Tibial artery (tissue), 4 donors: Measurements from ENCODE around the gene IL1R2.

Source experiments
- DNase-seq, 2 donors: peaks; one replicate each; pipeline ENCODE4 v3.0.0-alpha.2; 2019
- H3K27ac ChIP-seq, 2 donors: fragments of 200-600 bp; sonication (generic) in 1 of 2; 1 replicate in 1 of 2; 2 replicates in 1 of 2; pipeline ENCODE4 v1.5.1; 2018 to 2019; ENCODE audit warnings: mild to moderate bottlenecking in 1 of 2
- H3K27me3 ChIP-seq, 2 donors: fragments of 200-600 bp; sonication (generic) in 1 of 2; one replicate each; pipeline versions ENCODE4 v1.5.1 to v1.6.0; 2016 to 2019
- H3K36me3 ChIP-seq, 3 donors: fragments of 200-600 bp; sonication (generic) in 2 of 3; one replicate each; pipeline ENCODE4 v1.5.1; 2016 to 2019; ENCODE audit warnings: mild to moderate bottlenecking in 2 of 3
- H3K4me1 ChIP-seq, 4 donors: fragments of 200-600 bp; sonication (generic) in 2 of 4; 1 replicate in 3 of 4; 2 replicates in 1 of 4; pipeline ENCODE4 v1.5.1; 2016 to 2019
- H3K4me3 ChIP-seq, 2 donors: fragments of 200-600 bp; sonication (generic) in 1 of 2; 1 replicate in 1 of 2; 2 replicates in 1 of 2; pipeline ENCODE4 v1.5.1; 2018 to 2019; ENCODE audit warnings: mild to moderate bottlenecking in 2 of 2
- H3K9me3 ChIP-seq, 3 donors: fragments of 200-600 bp; sonication (generic) in 1 of 3; one replicate each; pipeline ENCODE4 v1.5.1; 2016 to 2019
- CTCF ChIP-seq, 2 experiments: fragments of 200-600 bp in 1 of 2; fragments of 450-650 bp in 1 of 2; IDR thresholded peaks; one replicate each; pipeline ENCODE4 v1.5.1; 2017 to 2019; ENCODE audit warnings: antibody characterized with exemption in 2 of 2, mild to moderate bottlenecking in 1 of 2, moderate library complexity in 1 of 2
- intact Hi-C: fragments of 100-400 bp; cut with DNase I; formaldehyde crosslinking; loops from one replicate; pipeline ENCODE4 v1.15.0; 2023; ENCODE audit warnings: low total_unique reads

IL1R2 gene

DNA sequence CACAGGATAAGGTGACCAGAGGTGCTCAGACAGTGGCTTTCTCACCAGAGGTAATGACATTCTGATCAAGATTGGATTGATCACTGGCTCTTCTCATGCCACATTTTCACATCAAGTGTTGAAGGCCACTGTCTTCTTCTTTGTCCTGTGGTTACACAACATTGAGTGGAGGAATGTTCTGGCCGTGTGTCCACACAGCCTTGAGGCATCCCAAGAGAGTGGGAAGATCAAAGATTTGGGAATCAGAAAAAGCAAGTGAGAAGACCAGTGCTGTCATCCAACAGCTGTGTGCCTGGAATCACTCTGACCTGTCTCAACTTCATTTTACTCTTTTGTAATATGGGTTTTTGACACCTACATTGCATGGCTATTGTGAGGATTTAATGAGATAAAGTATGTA lies 67.4 kb downstream of the IL1R2 start:
- no peaks in the 10 kb centered on the region for H3K36me3 ChIP-seq
- H3K27me3 ChIP-seq, result no peaks in the 10 kb centered on the region
- DNase-seq, result no peak
- intact Hi-C loops, result no loop called here
- peaks cover 0 to 65% (median 48%) of the 10 kb centered on the region in 4 donors for H3K4me1 ChIP-seq
- no peaks in the 10 kb centered on the region for H3K9me3 ChIP-seq
- no peak for TF ChIP-seq CTCF (IDR thresholded peaks at IDR 0.05)
- no peak overlapping the region for H3K27ac ChIP-seq
- H3K4me3 ChIP-seq, result no peak overlapping the region

DNA sequence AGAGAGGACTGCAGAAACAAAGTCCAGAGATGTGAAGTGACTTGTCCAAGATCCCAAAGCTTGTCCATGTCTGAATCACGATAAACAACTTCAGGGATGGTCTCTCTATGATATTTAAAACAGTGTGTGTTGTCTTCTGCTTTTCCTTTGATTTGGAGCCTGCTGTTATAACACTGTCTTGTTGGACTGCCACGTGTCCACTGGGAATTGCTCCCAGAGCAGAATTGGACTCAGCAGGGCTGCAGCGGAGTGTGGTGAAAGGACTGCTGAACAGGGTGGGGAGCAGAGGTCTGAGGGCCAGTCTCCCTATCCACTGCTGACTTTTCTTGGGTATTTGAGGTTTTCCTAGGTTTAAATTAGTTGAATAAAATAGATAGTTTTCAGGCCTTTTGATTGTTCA lies 68.3 kb downstream of the IL1R2 start:
- DNase-seq, result no peak
- Histone ChIP-seq H3K4me1 (peaks cover 5 to 71% (median 54%) of the 10 kb centered on the region in 4 donors), H3K9me3 (no peaks in the 10 kb centered on the region), H3K36me3 (no peaks in the 10 kb centered on the region), H3K27me3 (no peaks in the 10 kb centered on the region), H3K27ac (no peak overlapping the region), H3K4me3 (no peak overlapping the region)
- no peak for TF ChIP-seq CTCF (IDR thresholded peaks at IDR 0.05)
- intact Hi-C loops, result loop anchor here (10.0 kb wide), 1 partner anchor 85 kb away; the partner anchor contains the start of gene IL1R1

- DNase-seq, result no peak
- H3K36me3 ChIP-seq, result no peaks in the 10 kb centered on the region
- no peaks in the 10 kb centered on the region for H3K27me3 ChIP-seq
- H3K9me3 ChIP-seq, result no peaks in the 10 kb centered on the region
- intact Hi-C loops, result loop anchor here (10.0 kb wide), 1 partner anchor 84 kb away; the partner anchor contains the start of gene IL1R1
- TF ChIP-seq CTCF (IDR thresholded peaks at IDR 0.05), result no peak
- peaks cover 5 to 71% (median 56%) of the 10 kb centered on the region in 4 donors for H3K4me1 ChIP-seq
- H3K4me3 ChIP-seq, result no peak overlapping the region
- H3K27ac ChIP-seq, result no peak overlapping the region
Observed at GRCh38 chr2:102060792-102061191, 69.0 kb downstream of the IL1R2 start.

- DNase-seq, result no peak
- Histone ChIP-seq H3K27me3 (no peaks in the 10 kb centered on the region), H3K36me3 (no peaks in the 10 kb centered on the region), H3K4me1 (peaks cover 5 to 71% (median 58%) of the 10 kb centered on the region in 4 donors), H3K4me3 (no peak overlapping the region), H3K27ac (no peak overlapping the region), H3K9me3 (no peaks in the 10 kb centered on the region)
- TF ChIP-seq CTCF (IDR thresholded peaks at IDR 0.05), result no peak
- intact Hi-C loops, result loop anchor here (10.0 kb wide), 1 partner anchor 84 kb away; the partner anchor contains the start of gene IL1R1
Observed at GRCh38 chr2:102061286-102061699, 69.5 kb downstream of the IL1R2 start.

- Histone ChIP-seq H3K27ac (peak overlapping the region; percentile 88 to 95), H3K36me3 (no peaks in the 10 kb centered on the region), H3K4me1 (peaks cover 5 to 72% (median 64%) of the 10 kb centered on the region in 4 donors), H3K9me3 (no peaks in the 10 kb centered on the region), H3K4me3 (no peak overlapping the region), H3K27me3 (no peaks in the 10 kb centered on the region)
- intact Hi-C loops, result loop anchor here (10.0 kb wide), 1 partner anchor 83 kb away; the partner anchor contains the start of gene IL1R1
- TF ChIP-seq CTCF (IDR thresholded peaks at IDR 0.05), result no peak
- DNase-seq, result peak in 1 of 2 donors; percentile 48
Observed at GRCh38 chr2:102061962-102062795, 70.4 kb downstream of the IL1R2 start.
